Prostate gland (tissue), 2 donors: ENCODE results near the gene CDC27. TPM values are rescaled to one million over a fixed set of nuclear protein-coding genes. Genes with fewer than 3 reads are reported as not detected.

Experiments used
- DNase-seq: peaks from one replicate; pipeline ENCODE4 v3.0.0-alpha.2; 2019; ENCODE audit warnings: low spot score
- H3K27ac ChIP-seq, 2 donors: fragments of 200-600 bp; sonication (generic); 2 replicates each; pipeline ENCODE4 v1.5.1; 2017 to 2019
- H3K27me3 ChIP-seq: fragments of 200-600 bp; sonication (generic); replicated peaks from 2 replicates; pipeline ENCODE4 v1.5.1; 2019; ENCODE audit not compliant: insufficient read depth
- H3K36me3 ChIP-seq, 2 donors: fragments of 200-600 bp; sonication (generic); 1 replicate in 1 of 2; 2 replicates in 1 of 2; pipeline versions ENCODE4 v1.5.1 to v1.8.1; 2017 to 2019
- H3K4me1 ChIP-seq: fragments of 200-600 bp; sonication (generic); replicated peaks from 2 replicates; pipeline ENCODE4 v1.5.1; 2019
- H3K4me3 ChIP-seq, 2 donors: fragments of 200-600 bp; sonication (generic); 2 replicates each; pipeline ENCODE4 v1.5.1; 2017 to 2019
- H3K9me3 ChIP-seq: fragments of 200-600 bp; sonication (generic); 2 replicates; pipeline ENCODE4 v1.5.1; 2017
- POLR2A ChIP-seq: fragments of 450-650 bp; IDR thresholded peaks from one replicate; pipeline ENCODE4 v1.6.1; 2016; ENCODE audit warnings: antibody characterized with exemption, mild to moderate bottlenecking
- POLR2AphosphoS5 ChIP-seq: sonication (generic); formaldehyde crosslinking; IDR thresholded peaks from one replicate; pipeline ENCODE4 v1.6.1; 2017; ENCODE audit warnings: antibody characterized with exemption
- WGBS: methylation state at CpG from one replicate; pipeline ENCODE4 v1.1.5; 2018; 5-methylcytosine and 5-hydroxymethylcytosine counted together
- intact Hi-C: fragments of 100-400 bp; cut with DNase I; formaldehyde crosslinking; loops from one replicate; pipeline ENCODE4 v1.14.2; 2022
- total RNA-seq, 2 donors: library from RNA; depleted of rRNA; stranded (reverse); fragments of >200 nt; gene quantifications; one replicate each; pipeline ENCODE4 v1.1.0, GENCODE V29; 2016
- TF ChIP-seq, protein P1 (sequence below), 4 experiments: fragments of 200-600 bp in 2 of 4; fragments of 450-650 bp in 2 of 4; sonication (generic) in 2 of 4; IDR thresholded peaks; 1 replicate in 3 of 4; 2 replicates in 1 of 4; pipeline ENCODE4 v1.5.1; 2016 to 2019; ENCODE audit warnings: antibody characterized with exemption in 4 of 4, mild to moderate bottlenecking in 2 of 4, moderate library complexity in 2 of 4

The CDC27 gene
- total RNA-seq, 2 donors from 2014 or later: 32.2 to 76.9 TPM

DNA sequence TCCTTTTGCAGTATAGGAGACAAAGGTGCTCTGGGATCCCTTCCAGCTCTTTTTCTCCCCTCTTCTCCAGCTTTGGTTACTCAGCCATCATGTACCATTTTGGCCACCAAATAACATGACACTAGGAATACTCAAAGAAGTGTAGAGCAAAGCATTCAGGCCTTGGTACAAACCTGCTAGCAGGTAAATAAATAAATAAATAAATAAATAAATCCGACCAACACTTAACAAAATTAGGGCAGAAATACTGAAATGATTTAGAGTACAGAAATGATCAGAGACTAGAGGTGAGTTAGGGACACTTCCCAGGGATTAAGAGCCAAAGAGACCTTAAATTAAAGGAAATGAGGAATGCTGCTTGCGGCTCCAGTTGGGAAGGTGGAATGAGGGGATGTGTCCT lies 46.8 kb upstream of the CDC27 start:
- Histone ChIP-seq H3K4me3 (no peak overlapping the region), H3K9me3 (no peaks in the 10 kb centered on the region), H3K27ac (no peak overlapping the region), H3K27me3 (no peaks in the 10 kb centered on the region), H3K36me3 (no peaks in the 10 kb centered on the region), H3K4me1 (no peaks in the 10 kb centered on the region)
- DNase-seq: no peak
- intact Hi-C loops: loop anchor here (10.0 kb wide), 1 partner anchor 379 kb away; no protein-coding TSS in a partner anchor
- WGBS: 95% methylated on average over 2 of the region's 2 CpGs
- TF ChIP-seq, protein P1, sequence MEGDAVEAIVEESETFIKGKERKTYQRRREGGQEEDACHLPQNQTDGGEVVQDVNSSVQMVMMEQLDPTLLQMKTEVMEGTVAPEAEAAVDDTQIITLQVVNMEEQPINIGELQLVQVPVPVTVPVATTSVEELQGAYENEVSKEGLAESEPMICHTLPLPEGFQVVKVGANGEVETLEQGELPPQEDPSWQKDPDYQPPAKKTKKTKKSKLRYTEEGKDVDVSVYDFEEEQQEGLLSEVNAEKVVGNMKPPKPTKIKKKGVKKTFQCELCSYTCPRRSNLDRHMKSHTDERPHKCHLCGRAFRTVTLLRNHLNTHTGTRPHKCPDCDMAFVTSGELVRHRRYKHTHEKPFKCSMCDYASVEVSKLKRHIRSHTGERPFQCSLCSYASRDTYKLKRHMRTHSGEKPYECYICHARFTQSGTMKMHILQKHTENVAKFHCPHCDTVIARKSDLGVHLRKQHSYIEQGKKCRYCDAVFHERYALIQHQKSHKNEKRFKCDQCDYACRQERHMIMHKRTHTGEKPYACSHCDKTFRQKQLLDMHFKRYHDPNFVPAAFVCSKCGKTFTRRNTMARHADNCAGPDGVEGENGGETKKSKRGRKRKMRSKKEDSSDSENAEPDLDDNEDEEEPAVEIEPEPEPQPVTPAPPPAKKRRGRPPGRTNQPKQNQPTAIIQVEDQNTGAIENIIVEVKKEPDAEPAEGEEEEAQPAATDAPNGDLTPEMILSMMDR (IDR thresholded peaks at IDR 0.05): no peak
- TF ChIP-seq POLR2A: no peak
- no peak for TF ChIP-seq POLR2AphosphoS5

DNA sequence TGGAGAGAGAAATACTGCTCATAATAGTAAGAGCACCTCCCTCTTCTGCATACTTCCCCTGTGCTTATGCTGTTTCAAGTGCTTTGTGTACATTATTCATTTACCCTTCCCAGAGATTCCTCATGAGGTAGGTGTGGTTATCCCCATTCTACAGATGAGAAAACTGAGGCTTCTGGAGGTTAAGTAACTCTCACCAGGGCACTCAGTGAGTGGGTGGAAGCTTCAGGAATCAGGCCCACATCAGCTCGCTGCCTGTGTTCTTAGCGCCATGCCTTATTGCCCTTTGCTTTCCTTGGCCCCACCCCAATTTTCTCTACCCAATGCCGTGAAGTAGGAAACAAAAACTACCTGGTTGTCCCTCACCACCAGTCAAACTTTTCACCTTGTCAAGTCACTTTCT lies 46.4 kb upstream of the CDC27 start:
- Histone ChIP-seq H3K4me3 (no peak overlapping the region), H3K36me3 (no peaks in the 10 kb centered on the region), H3K9me3 (no peaks in the 10 kb centered on the region), H3K4me1 (no peaks in the 10 kb centered on the region), H3K27me3 (no peaks in the 10 kb centered on the region), H3K27ac (no peak overlapping the region)
- intact Hi-C loops: loop anchor here (10.0 kb wide), 1 partner anchor 379 kb away; no protein-coding TSS in a partner anchor
- WGBS: 84% methylated on average over 3 of the region's 3 CpGs
- no peak for DNase-seq
- TF ChIP-seq POLR2A (no peak), POLR2AphosphoS5 (no peak)
- TF ChIP-seq, protein P1 (IDR thresholded peaks at IDR 0.05): no peak

DNA sequence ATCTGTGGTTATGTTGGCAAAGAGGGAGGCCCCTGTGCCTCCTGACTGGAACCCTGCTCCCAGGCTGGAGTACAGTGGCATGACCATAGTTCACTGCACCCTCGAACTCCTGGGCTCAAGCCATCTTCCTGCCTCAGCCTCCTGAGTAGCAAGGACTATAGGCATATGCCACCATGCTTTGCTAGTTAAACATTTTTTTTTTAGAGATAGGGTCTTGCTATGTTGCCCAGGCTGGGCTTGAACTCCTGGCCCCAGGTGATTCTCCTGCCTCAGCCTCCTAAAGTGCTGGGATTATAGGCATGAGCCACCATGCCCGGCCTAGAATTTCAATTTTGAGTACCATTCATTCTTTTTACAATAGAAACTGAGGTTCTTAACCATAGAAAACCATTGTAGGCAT lies 43.4 kb upstream of the CDC27 start:
- no peaks in the 10 kb centered on the region for H3K9me3 ChIP-seq
- WGBS: 96% methylated on average over 2 of the region's 2 CpGs
- TF ChIP-seq POLR2A (no peak), POLR2AphosphoS5 (no peak)
- TF ChIP-seq, protein P1 (IDR thresholded peaks at IDR 0.05): no peak
- intact Hi-C loops: loop anchor here (10.0 kb wide), 1 partner anchor 382 kb away; no protein-coding TSS in a partner anchor
- H3K27ac ChIP-seq: no peak overlapping the region
- no peak overlapping the region for H3K4me3 ChIP-seq
- no peaks in the 10 kb centered on the region for H3K4me1 ChIP-seq
- no peaks in the 10 kb centered on the region for H3K27me3 ChIP-seq
- DNase-seq: no peak
- H3K36me3 ChIP-seq: no peaks in the 10 kb centered on the region

DNA sequence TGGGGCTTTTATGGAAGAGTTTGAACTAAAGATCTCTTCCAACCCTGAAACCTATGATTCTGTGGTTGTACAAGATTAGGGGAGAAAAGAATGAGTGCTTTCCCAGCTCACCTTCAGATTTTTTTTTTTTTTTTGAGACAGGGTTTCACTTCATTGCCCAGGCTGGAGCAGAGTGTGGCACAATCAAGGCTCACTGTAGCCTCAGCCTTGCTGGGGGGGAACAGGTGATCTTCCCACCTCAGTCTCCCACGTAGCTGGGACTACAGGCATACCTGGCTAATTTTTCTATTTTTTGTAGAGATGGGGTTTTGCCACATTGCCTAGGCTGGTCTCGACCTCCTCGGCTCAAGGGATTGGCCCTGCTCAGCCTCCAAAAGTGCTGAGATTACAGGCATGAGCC lies 42.8 kb upstream of the CDC27 start:
- no peaks in the 10 kb centered on the region for H3K4me1 ChIP-seq
- no peaks in the 10 kb centered on the region for H3K9me3 ChIP-seq
- intact Hi-C loops: loop anchor here (10.0 kb wide), 1 partner anchor 383 kb away; no protein-coding TSS in a partner anchor
- no peak for DNase-seq
- no peaks in the 10 kb centered on the region for H3K36me3 ChIP-seq
- no peaks in the 10 kb centered on the region for H3K27me3 ChIP-seq
- TF ChIP-seq POLR2AphosphoS5 (no peak), POLR2A (no peak)
- TF ChIP-seq, protein P1 (IDR thresholded peaks at IDR 0.05): no peak
- no peak overlapping the region for H3K4me3 ChIP-seq
- 100% methylated on average over 3 of the region's 3 CpGs for WGBS
- no peak overlapping the region for H3K27ac ChIP-seq

DNA sequence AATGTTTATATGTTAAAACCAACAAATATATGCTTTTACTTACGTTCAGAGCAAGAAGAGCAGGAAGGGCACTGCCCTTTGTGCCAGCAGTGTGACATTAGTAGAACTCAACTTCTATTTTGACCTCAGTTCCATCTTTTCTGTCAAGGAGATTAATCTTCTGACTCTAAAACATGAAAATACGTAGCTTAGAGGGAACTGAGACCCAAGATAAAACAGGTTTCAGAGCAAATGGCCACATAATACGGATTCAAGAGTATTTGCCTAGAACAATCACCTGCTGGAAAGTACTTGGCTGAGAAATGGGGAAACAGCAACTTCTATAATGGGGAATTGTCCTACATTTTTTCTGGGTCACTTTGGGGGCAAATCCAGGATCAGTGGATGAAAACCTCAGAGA lies 42.2 kb upstream of the CDC27 start:
- H3K4me3 ChIP-seq: no peak overlapping the region
- no peaks in the 10 kb centered on the region for H3K27me3 ChIP-seq
- intact Hi-C loops: loop anchor here (10.0 kb wide), 1 partner anchor 383 kb away; no protein-coding TSS in a partner anchor
- TF ChIP-seq, protein P1 (IDR thresholded peaks at IDR 0.05): no peak
- no peak for TF ChIP-seq POLR2AphosphoS5
- TF ChIP-seq POLR2A: no peak
- no peak overlapping the region for H3K27ac ChIP-seq
- 84% methylated on average over 3 of the region's 3 CpGs for WGBS
- no peaks in the 10 kb centered on the region for H3K36me3 ChIP-seq
- no peak for DNase-seq
- H3K9me3 ChIP-seq: no peaks in the 10 kb centered on the region
- no peaks in the 10 kb centered on the region for H3K4me1 ChIP-seq
